MM.1S (cell line): ENCODE data around the gene FOXK1.

Experiments
- DNase-seq: peaks from one replicate; pipeline ENCODE4 v3.0.0-alpha.2; 2015
- H2AFZ ChIP-seq: fragments of 300-600 bp; sonication (generic); 2 replicates; pipeline ENCODE4 v1.6.0; 2016; ENCODE audit warnings: antibody characterized with exemption, low read length
- H3F3A ChIP-seq: fragments of 300-600 bp; sonication (generic); 2 replicates; pipeline ENCODE4 v1.6.1; 2016; ENCODE audit warnings: mild to moderate bottlenecking, antibody characterized with exemption, low read length, moderate library complexity, mixed read lengths; ENCODE audit not compliant: insufficient read depth
- H3K27ac ChIP-seq: fragments of 300-600 bp; sonication (generic); 2 replicates; pipeline ENCODE4 v1.5.1; 2016; ENCODE audit warnings: mild to moderate bottlenecking, low read length
- H3K27me3 ChIP-seq: fragments of 300-600 bp; sonication (generic); replicated peaks from 2 replicates; pipeline ENCODE4 v1.6.0; 2016; ENCODE audit warnings: low read length; ENCODE audit not compliant: insufficient read depth
- H3K36me3 ChIP-seq: fragments of 300-600 bp; sonication (generic); replicated peaks from 2 replicates; pipeline ENCODE4 v1.6.1; 2016; ENCODE audit warnings: mild to moderate bottlenecking, low read length, mixed read lengths; ENCODE audit not compliant: insufficient read depth
- H3K4me1 ChIP-seq: fragments of 300-600 bp; sonication (generic); 2 replicates; pipeline ENCODE4 v1.6.1; 2016; ENCODE audit warnings: low read length, mixed read lengths
- H3K4me2 ChIP-seq: fragments of 300-600 bp; sonication (generic); 2 replicates; pipeline ENCODE4 v1.6.0; 2016; ENCODE audit warnings: low read depth, low read length
- H3K4me3 ChIP-seq: fragments of 300-600 bp; sonication (generic); 2 replicates; pipeline ENCODE4 v1.5.1; 2016; ENCODE audit warnings: low read length, mixed read lengths
- H3K79me2 ChIP-seq: fragments of 300-600 bp; sonication (generic); 2 replicates; pipeline ENCODE4 v1.6.1; 2016; ENCODE audit warnings: mixed run types, low read length, mixed read lengths
- H3K9ac ChIP-seq: fragments of 300-600 bp; sonication (generic); 2 replicates; pipeline ENCODE4 v1.6.1; 2016; ENCODE audit warnings: low read length, mixed read lengths
- H3K9me2 ChIP-seq: fragments of 300-600 bp; sonication (generic); replicated peaks from 2 replicates; pipeline ENCODE4 v1.6.1; 2016; ENCODE audit warnings: mild to moderate bottlenecking, low read length, mixed read lengths; ENCODE audit not compliant: insufficient read depth
- H3K9me3 ChIP-seq: fragments of 300-600 bp; sonication (generic); replicated peaks from 2 replicates; pipeline ENCODE4 v1.6.1; 2016; ENCODE audit warnings: mild to moderate bottlenecking, low read length, mixed read lengths; ENCODE audit not compliant: insufficient read depth
- H4K20me1 ChIP-seq: fragments of 300-600 bp; sonication (generic); 2 replicates; pipeline ENCODE4 v1.6.1; 2016; ENCODE audit warnings: mild to moderate bottlenecking, low read length, moderate library complexity, mixed read lengths; ENCODE audit not compliant: insufficient read depth
- EZH2 ChIP-seq: fragments of 300-600 bp; sonication (generic); optimal IDR thresholded peaks from 2 replicates; pipeline ENCODE3; 2017; ENCODE audit warnings: low read depth, mild to moderate bottlenecking, antibody characterized with exemption, low read length, mixed read lengths
- EZH2phosphoT487 ChIP-seq: fragments of 300-600 bp; sonication (generic); IDR thresholded peaks from 2 replicates; pipeline ENCODE4 v1.6.1; 2018; ENCODE audit warnings: antibody characterized with exemption, low read length
- TF ChIP-seq, protein P1 (sequence below): fragments of 300-600 bp; sonication (generic); IDR thresholded peaks from 2 replicates; pipeline ENCODE4 v1.5.1; 2016; ENCODE audit warnings: antibody characterized with exemption, low read length, mixed read lengths

FOXK1 gene

DNA sequence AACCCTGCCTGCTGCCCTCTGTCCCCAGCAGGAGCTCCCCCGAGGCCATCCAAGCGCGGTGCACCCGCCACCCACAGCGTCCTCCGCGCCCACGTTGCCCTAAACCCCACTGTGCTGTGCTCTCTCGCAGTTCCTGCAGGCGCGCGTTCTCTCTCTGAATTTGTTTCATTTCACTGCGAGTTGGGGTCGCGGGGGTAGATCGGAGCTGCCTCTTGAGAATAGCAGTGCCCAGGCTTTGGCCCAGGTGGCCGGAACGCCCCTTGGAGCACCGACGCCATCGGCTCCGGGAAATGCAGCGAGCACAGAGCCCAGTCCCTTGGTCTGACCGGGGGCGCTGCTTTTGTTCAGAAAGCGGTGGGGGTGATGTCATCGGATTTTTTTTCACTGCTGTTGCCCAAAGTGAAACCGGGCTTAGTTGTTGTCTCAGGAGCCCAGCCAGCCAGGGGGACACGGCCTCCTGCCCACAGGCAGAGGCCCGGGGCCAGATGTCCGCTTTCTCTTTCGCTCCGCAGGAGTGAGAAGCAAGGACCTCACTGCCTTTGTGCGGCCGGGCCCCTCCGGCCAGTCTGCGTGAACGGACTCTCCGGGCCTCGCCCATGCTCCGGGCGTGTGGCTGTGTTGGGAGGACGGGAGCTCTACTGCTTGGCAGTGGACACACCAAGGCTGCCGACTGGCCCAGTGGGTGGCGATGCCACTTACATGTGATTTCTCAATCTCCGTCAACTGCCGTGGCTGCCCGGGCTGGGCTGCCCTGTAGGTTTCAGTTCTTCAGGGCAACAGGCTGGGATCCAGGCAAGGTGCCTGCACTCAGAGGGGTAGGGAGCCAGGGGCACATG is 43.1 kb downstream of the FOXK1 start:
- peak overlapping the region; percentile 98 for H3K4me2 ChIP-seq
- no peaks in the 10 kb centered on the region for H3K36me3 ChIP-seq
- TF ChIP-seq EZH2, result no peak
- TF ChIP-seq, protein P1, sequence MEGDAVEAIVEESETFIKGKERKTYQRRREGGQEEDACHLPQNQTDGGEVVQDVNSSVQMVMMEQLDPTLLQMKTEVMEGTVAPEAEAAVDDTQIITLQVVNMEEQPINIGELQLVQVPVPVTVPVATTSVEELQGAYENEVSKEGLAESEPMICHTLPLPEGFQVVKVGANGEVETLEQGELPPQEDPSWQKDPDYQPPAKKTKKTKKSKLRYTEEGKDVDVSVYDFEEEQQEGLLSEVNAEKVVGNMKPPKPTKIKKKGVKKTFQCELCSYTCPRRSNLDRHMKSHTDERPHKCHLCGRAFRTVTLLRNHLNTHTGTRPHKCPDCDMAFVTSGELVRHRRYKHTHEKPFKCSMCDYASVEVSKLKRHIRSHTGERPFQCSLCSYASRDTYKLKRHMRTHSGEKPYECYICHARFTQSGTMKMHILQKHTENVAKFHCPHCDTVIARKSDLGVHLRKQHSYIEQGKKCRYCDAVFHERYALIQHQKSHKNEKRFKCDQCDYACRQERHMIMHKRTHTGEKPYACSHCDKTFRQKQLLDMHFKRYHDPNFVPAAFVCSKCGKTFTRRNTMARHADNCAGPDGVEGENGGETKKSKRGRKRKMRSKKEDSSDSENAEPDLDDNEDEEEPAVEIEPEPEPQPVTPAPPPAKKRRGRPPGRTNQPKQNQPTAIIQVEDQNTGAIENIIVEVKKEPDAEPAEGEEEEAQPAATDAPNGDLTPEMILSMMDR, result no peak
- no peak for TF ChIP-seq EZH2phosphoT487
- H3K9ac ChIP-seq, result peak overlapping the region; percentile 70
- peak overlapping the region; percentile 76 for H3K4me3 ChIP-seq
- no peaks in the 10 kb centered on the region for H4K20me1 ChIP-seq
- no peaks in the 10 kb centered on the region for H3K27me3 ChIP-seq
- H3K9me2 ChIP-seq, result no peaks in the 10 kb centered on the region
- DNase-seq, result peak; percentile 79
- H3F3A ChIP-seq, result peaks cover 13% of the 10 kb centered on the region; the same call in 1 of the 2 replicates
- H3K79me2 ChIP-seq, result peaks cover 93% of the 10 kb centered on the region
- no peaks in the 10 kb centered on the region for H3K9me3 ChIP-seq
- H3K27ac ChIP-seq, result peak overlapping the region; percentile 69
- no peaks in the 10 kb centered on the region for H3K4me1 ChIP-seq
- H2AFZ ChIP-seq, result peak overlapping the region; percentile 57

DNA sequence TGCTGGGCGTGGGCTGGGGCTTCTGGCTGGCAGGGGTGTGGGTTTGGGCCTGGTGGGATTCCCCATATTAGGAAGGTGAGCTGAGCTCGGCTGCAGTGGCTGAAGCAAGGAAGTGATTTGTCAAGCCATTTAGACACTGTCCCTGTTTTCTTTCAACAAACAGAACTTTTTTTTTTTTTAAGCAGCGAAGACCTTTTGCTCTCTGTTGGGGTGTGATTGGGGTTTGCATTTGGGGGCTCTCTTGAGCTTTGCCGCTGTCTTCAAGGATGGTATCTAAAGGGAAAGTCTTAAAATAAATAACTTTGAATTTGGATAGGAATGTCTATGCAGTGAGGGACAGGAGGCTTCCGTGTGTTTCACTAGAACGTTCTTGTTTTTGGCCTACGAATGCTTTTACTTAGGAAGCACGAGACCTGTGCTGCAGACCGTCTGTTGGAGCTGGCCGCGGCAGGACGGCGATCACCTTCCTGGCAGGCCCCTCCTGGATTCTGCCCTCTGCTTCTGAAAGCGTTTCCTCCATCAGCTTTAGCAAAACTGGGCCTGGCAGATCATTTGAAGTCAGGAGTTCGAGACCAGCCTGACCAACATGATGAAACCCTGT is 43.9 kb downstream of the FOXK1 start:
- DNase-seq, result no peak
- Histone ChIP-seq H3F3A (peaks cover 13% of the 10 kb centered on the region; the same call in 1 of the 2 replicates), H3K27me3 (no peaks in the 10 kb centered on the region), H3K27ac (peak overlapping the region; percentile 69; the same call in 1 of the 2 replicates), H4K20me1 (no peaks in the 10 kb centered on the region), H3K4me1 (no peaks in the 10 kb centered on the region), H3K36me3 (no peaks in the 10 kb centered on the region), H3K9ac (peak overlapping the region; percentile 70; the same call in 1 of the 2 replicates), H3K9me3 (no peaks in the 10 kb centered on the region), H3K4me3 (peak overlapping the region; percentile 76), H3K79me2 (peaks cover 93% of the 10 kb centered on the region), H3K9me2 (no peaks in the 10 kb centered on the region), H2AFZ (no peak overlapping the region), H3K4me2 (peak overlapping the region; percentile 98)
- TF ChIP-seq, protein P1, result no peak
- TF ChIP-seq EZH2phosphoT487, result no peak

DNA sequence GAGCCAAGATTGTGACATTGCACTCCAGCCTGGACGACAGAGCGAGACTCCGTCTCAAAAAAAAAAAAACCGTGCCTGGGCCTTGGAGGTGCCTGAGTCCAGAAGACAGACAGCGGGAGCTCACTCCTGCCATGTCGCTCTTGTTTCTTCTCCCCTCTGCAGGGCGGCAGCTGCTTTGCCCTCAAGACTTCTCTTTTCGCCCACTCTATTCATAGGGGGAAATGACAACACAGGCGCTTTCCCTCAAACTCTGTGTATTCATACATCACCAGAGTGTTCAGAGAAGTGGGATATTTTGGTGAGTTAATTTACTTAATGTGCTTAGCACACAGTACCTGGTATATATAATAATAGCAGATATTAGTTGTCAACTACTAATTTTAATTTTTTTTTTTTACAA is 44.5 kb downstream of the FOXK1 start:
- Histone ChIP-seq H3K27ac (no peak overlapping the region), H3K27me3 (no peaks in the 10 kb centered on the region), H3K36me3 (no peaks in the 10 kb centered on the region), H3K9me3 (no peaks in the 10 kb centered on the region), H3K9ac (no peak overlapping the region), H3K4me2 (no peak overlapping the region), H3K4me1 (no peaks in the 10 kb centered on the region), H3K4me3 (no peak overlapping the region), H4K20me1 (no peaks in the 10 kb centered on the region), H3K9me2 (no peaks in the 10 kb centered on the region), H2AFZ (no peak overlapping the region), H3F3A (peaks cover 13% of the 10 kb centered on the region; the same call in 1 of the 2 replicates), H3K79me2 (peaks cover 92% of the 10 kb centered on the region)
- DNase-seq, result no peak
- no peak for TF ChIP-seq EZH2phosphoT487
- no peak for TF ChIP-seq EZH2
- TF ChIP-seq, protein P1, result no peak
